Posterior cingulate gyrus (tissue), 11 donors: ENCODE results near the gene SMIM9.

Experiments
- DNase-seq, 10 donors: peaks; one replicate each; pipeline versions ENCODE4 v3.0.0 to v3.0.0-alpha.2; 2020 to 2021; ENCODE audit warnings: mixed read lengths in 3 of 10
- intact Hi-C: fragments of 100-400 bp; cut with DNase I; formaldehyde crosslinking; loops from one replicate; pipeline ENCODE4 v1.15.1; 2023

SMIM9 gene

DNA sequence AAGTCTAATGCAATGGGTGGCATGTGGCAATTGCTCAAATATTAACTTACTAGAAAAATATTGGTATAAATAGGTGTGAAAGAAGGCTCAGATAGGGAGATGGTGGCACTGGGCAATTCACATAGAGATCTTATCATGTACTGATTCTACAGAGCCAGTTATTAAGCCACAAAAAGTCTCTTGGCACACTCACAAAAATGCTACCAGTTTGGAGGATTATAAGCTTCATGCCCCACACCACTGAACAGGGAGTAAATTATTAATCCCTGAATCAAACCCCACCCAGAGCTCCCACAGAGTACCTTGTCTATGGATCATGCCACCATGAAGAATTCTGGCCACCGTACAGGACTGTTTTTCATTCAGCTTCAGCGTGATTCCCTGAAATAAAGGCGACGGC lies 43.0 kb downstream of the SMIM9 start:
- intact Hi-C loops = no loop called here
- DNase-seq = no peak

DNA sequence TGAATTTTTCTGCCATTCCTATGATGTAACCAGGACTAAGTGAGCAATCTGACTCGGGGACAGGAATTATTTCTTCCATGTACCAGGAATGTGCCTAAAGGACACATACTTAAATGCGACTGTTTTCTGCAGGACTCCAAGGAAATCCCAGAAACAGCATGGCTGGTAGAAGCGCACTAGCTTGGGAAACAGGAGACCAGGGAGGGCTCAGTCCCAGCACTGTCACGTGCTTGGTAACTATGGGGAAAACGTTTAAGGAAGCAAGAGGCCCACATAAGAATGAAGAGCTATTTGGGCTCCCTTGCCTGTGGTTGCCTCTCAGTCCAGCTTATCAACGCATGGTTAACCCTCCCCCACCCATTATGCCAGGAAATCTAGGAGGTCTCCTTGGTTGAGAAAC lies 48.7 kb downstream of the SMIM9 start:
- intact Hi-C loops = no loop called here
- no peak for DNase-seq

DNA sequence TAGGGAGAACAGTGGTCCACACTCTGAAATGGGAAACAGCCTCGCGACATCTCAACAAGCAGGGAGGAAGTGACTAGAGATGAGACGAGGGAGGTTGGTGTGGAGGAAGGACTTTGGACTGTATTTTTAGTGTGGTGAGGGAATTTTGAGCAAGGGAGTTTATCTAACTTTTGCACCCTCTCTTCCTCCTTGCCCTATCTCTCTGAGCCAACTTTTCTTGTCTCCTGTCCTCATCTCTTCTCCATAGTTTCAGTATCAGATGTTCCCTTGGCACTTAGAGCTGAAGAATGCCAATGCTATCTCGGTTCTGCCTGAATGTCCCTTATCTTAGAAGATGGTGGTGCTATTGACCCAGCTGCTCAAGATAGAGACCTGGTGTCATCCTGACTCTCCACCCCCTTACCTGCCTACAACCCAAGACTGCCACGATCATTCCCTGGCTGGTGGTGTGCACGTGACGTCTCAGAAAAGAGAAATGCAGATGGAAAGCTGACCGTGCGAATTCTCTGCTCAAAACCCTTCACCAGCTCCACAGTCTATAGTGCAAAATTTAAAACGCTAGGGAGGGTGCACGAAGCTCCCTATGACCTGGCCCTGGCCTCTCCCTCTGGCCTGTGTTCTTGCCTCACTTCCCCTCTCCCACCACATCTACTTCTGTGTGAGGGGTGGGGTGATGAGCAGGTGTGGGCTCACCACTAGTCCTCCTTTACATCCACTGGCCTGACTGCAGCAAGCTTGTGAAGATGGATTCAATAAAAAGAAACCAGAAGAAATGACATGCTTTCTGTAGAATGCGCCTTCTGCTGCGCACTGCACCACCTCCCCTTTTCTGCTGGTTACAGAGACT lies 50.1 kb downstream of the SMIM9 start:
- no peak for DNase-seq
- intact Hi-C loops = no loop called here

- intact Hi-C loops = no loop called here
- DNase-seq = no peak
Measured at GRCh38 chrX:154780968-154781367, 53.5 kb downstream of the SMIM9 start.

- intact Hi-C loops = no loop called here
- DNase-seq = no peak
Measured at GRCh38 chrX:154779261-154779660, 55.2 kb downstream of the SMIM9 start.

DNA sequence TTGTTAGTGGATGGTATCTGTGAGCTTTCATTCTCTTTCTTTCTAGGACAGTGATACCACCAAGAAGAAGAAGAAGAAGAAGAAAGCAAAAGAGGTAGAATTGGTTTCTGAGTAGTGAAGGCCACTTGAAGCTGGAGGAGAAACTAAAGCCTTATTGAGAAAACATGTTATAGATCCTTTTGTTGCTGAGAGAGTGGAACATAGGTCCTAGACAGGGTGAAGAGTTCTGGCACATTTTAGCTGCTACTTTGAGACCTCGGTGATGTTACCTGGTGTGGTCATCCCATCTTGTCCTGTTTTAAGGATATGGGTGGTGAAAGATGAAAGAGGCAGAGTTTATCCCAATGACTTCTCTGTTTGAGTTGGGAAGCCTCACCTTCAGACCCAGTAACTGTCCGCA lies 57.7 kb downstream of the SMIM9 start:
- DNase-seq = no peak
- intact Hi-C loops = no loop called here

DNA sequence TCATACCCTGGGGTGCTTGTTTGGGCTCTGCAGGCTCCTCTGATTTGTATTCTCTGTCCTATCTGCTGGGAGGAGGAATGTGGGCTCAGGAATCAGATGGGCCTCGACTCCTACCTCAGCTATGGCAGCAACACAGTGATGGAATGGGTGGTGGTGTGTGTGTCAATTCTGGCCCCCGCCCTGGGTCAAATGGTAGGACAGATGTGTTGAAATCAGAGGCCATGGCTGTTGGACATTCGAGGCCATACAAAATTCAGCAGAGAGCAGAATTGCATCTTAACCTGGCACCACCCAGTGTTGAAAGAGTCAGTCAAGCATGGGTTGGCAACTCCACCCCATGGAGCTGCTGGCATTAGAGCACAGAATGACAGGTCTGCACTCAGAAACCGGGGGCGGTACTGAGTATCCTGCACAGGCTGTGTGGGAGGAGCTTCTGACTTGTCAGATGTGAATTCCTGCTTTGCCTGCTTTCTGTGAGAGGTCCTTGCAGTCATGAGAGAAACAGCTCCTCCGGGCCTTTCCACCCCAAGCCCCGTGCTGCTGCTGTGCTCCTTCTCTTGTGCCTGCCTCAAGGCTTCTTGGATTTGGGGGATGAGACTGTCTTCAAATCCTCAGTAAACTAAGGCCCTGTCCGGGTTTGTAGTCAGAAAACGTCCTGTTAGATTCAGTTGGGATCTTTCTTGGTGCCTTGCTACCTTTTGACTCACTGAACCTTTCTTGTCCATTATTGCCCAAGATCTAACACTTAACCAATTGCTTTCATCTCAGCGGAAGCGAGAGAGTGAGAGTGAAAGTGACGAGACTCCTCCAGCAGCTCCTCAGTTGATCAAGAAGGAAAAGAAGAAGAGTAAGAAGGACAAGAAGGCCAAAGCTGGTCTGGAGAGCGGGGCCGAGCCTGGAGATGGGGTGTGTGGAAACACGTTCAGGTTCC lies 58.8 kb downstream of the SMIM9 start:
- peak in 7 of 10 donors; percentile 13 to 89 (median 53) for DNase-seq
- intact Hi-C loops = no loop called here

DNA sequence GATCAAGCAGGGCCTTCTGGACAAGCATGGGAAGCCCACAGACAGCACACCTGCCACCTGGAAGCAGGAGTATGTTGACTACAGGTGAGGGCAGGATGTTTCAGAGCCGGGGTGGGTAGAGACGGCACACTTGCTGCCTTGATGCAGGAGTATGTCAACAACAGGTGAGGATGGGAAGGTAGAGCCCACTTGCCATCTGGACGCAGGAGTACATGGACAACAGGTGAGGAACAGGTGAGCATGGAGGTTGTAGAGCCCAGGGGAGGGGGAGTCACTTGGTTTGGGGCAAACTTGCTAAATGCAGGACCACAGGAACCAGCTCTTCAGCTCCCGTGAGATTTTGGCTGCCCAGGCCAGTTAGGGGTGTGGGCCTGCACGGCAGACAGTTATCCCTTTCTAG lies 59.8 kb downstream of the SMIM9 start:
- intact Hi-C loops = no loop called here
- no peak for DNase-seq
